ENCODE data around the gene KCNQ2.

Gene KCNQ2

DNA sequence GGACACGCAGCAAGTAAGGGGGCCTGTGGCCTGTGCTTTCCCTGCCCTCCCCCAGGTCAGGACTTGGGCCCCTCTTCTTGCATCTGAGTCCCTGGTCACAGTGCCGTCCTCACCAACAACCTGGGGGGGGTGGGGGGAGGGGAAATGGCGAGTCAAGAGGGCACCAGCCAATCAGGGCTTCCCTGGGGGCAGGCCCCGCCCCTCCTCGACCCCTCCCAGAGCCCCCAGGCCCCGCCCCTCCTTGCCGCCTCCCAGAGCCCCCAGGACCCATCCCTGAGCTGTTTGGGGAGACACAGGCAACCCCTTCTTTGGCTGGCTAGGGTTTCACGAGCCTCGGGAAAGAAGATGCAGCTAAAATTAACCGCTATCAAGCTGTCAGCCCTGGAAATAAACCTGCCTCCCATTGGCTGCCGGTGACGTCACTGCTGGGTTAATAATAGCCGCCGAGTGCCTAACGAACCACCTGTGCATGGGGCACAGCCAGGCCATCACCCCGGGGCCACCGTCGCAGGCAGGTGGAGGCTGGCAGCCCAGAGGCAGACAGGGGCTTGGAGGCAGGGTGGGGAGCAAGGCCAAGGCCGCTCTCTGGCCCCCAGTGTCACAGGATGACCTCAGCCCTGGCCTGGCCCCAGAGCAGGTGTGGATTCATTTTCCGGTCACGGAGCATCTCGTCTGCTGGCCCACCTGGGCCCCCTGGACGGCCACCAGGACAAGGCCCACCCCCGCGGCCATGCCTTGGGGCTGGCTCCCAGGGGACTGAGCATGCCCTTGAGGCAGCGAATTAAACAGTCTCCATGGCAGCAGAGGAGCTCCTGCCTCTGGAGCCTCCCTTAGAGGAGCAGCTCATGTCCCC is 29.6 kb upstream of the KCNQ2 start:
- DNase-seq: peak in 1 of 2 experiments; percentile 86

DNA sequence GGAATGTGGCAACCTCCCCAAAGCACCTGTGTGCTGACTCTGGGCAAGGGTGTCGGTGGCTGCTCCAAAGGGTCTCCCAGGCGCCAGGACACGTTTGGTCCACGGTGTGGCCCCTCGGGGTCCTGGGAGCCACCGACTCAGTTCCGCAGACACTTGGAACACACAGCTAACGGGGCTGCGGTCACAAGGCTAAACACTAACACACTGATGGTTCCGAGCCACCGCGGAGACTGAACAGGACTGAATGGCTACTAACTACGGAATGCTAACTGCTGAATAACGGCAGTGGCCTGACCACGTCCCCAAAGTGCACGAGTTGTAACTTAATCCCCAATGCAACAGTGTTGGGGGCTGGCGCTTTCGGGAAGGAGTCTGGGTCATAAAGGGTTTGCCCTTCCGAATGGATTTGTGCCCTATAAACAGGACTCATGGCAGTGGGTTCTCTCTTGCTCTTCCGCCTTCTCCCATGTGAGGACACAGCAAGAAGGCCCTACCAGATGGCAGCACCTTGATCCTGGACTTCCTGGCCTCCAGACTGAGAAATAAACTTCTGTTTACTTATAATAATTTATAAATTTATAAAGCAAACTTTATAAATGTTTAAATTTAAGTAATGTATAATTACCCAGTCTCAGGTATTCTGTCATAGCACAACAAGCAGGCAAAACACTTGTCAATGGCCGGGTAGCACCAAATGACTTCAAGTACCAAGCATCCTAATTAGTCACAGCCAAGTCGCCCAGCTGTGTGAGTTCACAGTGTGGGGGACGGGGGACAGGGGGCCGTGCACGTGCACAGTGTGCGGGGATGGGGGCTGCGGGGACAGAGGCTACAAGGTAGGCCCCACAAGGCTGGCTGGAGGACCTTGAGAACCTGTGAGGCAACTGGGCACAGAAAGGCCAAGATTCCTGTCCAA is 28.7 kb upstream of the KCNQ2 start:
- no peak for DNase-seq

DNA sequence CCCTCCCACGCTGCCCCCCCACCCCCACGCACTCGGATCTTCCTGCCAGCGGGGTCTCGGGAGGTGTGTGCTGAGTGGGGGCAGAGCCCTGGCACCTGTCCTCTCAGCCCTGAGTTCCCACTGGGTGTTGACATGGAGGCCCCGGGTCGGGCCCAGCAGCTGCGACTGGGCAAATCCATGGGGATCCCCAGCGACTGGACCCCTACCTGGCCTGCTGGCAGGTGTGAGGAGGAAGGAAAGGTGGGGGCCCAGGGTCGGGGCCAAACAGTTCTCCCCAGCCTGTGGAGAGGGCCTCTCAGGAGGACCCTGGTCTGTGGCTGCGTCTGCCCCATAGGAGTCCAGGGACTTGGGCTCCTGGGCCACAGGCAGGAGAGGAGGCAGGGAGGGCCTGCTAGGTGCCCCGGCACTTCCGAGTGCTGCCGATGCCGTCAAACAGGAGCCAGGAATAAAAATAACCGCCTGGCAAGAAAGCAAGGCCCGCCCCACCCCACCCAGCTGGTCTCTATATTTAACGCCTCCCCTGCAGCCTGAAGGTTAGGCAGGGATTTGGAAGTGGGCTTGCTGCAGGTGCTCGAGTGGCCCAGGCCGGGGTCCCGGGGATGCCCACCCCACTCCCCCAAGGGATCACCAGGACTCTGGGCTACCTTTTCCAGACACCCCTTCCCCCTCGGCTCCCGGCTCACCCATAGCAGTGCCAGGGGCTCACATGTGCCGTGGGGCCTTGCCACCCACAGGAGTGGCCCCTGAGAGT is 27.9 kb upstream of the KCNQ2 start:
- DNase-seq: no peak

DNA sequence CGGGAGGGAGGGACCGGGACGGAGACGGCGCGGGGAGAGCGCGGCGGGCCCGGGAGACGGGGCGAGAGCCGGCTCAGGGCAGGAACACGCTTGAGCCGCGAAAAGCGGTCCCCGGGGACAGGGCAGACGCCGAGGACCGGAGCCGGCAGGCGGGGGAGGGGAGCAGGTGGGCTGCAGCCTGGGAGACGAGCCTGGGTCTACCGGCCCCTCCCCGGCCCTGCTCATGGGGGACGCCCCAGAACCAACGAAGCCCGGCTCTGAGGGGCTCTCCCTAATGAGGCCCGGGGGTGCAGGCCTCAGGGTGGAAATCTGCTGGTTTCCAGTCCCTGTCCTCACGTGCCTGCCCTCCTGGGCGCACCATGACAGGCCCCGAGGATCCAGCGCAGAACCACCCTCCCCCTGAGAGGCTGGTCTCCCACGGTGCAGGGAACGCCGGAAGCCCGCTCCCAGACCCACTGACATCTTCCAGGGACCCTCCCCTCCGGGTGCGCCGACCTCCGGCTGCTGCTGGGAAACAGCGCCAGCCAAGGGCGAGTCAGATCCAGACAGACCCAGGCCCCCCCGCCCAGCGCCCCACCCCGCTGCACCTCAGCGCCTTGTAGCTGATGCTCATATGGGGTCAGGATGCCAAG is 27.0 kb upstream of the KCNQ2 start:
- peak in 1 of 2 experiments; percentile 85 for DNase-seq

DNA sequence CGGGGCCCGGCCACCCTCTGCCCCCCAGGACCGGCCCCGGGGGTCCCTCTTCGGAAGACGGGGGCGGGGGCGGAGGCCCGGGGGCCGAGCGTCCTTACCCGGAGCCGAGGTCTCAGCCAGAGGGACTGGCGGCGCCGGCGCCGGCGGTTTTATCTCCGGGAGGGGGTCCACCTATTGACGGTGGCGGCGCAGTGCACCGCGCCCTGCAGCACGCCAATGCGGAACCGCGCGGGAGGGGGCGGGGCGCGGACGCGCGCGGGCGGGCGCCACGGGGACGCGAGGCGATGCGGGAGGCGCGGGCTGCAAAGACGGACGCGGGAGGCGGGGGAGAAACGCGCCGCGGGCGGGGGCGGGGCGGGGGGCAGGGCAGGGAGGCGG is 26.5 kb upstream of the KCNQ2 start, which contains the start of gene EEF1A2:
EEF1A2 (minus strand) TSS at position 124 of the 378 bp plus-strand sequence. CDS start 1,320 bp downstream, outside the sequence.
- DNase-seq: peak in 1 of 2 experiments; percentile 85

DNA sequence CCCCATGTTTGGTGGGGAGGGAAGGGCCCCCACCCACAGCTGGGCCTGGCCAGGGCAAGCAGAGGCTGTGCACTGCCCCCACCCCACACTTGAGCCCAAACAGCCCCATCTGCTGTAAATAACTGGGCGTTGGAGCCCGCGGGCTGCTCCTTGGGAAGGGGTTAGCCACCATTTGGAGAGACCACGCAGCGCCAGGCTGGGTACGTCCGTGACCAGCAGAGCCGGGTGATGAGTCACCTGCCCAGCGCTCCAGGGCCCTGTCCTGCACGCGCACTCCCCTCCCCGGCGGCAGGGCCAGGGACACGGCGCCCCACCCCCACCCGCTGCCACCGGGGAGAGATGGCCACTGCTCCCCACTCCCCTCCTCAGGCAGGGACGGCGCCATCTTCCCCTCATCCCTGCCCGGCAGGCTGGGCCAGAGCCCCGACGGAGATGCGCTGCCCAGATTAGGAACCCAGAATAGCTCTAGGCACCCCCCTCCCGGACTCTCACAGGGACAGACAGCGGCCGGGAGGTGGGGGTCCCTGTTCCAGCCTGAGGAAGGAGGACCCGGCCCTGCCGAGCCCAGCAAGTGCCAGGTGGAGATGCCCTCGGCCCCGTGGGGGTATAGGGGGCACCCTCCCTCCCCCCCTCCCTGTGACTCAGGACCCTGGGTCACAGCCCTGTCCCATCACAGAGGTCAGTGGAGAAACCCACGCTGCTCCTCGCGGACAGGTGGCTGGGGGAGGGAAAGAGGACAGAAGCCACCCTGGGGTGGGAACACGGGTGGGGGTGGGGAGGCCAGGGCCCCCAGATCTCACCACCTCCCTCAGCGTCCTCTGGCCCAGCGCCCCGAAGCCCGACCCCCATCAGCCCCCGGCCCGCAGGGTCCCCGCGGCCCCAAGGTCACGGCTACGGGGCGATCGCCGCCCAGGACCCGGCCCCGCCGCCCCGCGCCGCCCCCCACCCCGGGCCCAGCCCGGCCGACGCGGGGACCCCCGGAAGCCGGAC is 25.8 kb upstream of the KCNQ2 start:
- peak in 1 of 2 experiments; percentile 64 for DNase-seq

DNA sequence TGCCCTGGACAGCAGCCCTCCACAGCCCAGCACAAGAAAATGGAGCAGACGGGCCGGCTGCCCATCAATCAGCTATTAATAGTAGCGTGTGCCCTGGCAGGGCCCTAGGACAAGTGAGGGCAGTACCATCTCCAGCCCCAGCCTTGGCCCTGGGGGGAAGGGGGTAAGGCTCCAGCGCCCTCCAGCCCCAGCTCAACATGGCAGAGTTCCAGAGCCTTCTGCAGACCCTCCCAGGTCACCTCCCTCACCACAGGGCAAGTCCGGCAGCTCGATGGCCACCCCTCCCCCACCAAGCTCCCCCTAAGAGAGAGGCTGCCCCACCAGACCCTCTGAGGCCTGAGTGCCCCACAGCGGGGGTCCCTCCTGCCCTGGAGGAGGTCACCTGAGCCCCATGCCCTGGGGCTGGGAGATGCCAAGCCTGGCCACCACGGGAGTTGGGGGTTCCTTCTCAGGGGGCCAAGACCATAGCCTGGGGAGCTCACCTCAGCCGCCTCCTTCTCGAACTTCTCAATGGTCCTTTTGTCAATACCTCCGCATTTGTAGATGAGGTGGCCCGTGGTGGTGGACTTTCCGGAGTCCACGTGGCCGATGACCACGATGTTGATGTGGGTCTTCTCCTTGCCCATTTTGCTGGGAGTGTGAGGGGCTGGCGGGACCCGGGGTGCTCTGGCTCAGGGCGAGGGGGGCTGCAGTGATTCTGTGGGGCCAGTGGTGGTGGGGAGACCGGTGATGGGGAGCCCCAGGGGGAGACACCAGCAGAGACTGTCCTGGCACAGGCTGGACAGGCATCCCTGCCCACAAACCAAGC is 24.9 kb upstream of the KCNQ2 start:
- DNase-seq: no peak

DNA sequence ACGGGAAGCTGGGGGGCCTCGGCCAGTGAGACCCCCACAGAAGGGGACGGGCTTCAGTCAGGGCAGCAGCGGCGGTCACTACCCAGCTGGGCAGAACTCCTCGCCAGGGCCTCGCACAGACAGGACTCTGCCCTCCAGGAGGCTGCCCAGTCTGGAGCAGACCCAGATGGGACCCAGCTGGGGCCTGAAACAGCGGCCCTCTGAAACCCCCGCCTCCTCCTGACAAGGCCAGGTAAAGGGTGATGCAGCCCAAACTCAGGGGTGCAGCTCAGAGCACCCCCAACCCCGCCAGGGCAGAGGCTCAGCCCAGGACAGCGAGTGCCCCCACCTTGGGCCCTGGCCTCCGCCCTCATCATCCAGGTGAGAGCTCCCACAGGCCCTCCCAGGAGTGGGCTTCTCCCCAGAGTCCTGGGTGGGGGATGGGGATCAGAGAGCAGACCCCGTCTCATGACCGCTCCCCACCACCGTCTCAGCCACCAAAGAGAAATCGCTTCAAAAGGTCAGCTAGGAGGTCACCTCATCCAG is 24.2 kb upstream of the KCNQ2 start:
- DNase-seq: no peak

DNA sequence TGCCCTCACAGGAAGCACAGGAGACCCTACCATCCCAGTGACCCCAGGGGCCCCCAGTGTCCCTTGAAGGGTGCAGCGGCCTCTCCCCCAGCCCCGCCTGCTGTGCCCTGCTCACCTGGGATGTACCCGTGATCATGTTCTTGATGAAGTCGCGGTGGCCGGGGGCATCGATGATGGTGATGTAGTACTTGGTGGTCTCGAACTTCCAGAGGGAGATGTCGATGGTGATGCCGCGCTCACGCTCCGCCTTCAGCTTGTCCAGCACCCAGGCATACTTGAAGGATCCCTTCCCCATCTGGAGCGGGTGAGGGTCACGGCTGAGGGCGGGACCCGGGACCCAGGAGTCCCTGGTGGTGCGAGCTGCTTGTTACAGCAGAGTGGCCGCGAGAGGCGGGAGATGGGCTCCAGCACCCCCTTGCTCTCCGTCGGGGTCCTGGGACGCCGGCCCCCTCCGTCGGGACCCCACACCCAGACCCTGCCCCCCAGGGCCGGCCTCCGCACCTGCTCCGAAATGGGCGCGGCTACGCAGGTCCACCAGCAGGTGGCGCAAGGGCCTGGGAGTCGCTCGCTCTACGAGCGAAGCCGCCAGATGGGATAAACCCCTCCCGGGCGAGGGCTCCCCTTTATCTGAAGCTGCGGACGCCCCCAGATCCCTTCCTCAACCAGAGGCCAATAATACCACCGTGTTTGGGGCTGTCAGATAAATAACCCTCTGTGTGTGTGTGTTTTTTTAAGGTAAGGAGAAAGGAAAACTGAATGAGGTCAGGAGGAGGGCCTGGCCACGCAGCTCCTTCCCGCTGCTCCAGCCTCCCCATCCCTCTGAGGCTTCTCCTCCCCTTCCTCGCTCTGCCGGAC is 23.5 kb upstream of the KCNQ2 start:
- peak in 1 of 2 experiments; percentile 78 for DNase-seq

DNA sequence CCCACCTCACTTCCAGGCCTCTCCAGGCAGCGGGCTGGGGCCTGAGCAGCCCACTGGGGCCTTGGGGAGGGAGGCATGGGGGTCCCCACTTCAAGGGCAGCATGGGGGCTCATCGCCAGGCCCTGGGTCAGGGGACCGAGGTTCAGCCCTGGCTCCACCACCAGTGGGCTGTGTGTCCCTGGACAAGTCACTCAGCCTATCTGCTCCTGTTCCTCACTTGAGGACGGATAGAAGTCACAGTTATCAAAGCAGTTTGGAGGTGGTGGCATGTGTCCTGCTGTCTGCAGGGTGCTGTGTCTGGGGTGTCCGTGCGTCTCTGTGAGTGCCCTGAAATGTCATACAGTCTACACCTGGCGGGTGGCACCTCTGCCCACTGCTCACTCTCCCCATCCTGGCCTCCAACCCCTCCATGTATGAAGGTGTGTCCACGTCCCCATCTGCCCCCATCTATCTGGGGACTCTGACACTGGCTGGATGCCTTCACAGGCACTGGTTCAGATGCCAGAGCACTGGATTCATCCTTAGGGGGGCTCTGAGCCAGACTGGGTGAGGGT is 22.8 kb upstream of the KCNQ2 start:
- DNase-seq: no peak

DNA sequence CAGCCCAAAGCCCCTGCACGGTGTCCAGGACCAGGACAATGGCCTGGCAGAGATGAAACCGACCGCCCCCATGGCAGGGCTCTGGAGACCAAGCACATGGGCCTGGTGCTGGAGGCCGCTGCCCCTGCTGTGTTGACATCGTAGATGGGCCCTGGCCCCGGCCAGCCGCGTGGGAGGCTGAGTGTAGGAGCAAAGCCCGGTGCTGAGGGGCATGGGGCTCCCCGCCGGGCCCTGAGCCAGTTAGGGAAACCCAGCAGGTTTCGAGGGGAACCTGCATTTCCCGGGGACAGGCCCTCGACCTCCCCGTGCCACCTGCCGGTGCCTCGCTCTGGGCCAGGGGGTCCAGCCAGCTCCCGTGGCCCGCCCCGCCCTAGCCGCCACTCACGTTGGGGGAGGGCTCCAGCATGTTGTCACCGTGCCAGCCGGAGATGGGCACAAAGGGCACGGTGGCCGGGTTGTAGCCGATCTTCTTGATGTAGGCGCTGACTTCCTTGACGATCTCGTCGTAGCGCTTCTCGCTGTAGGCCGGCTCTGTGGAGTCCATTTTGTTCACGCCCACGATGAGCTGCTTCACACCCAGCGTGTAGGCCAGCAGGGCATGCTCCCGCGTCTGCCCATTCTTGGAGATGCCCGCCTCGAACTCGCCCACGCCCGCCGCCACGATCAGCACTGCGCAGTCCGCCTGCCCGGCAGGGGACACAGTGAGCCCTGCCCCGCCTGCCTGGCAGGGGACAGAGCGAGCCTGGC is 22.1 kb upstream of the KCNQ2 start:
- no peak for DNase-seq

DNA sequence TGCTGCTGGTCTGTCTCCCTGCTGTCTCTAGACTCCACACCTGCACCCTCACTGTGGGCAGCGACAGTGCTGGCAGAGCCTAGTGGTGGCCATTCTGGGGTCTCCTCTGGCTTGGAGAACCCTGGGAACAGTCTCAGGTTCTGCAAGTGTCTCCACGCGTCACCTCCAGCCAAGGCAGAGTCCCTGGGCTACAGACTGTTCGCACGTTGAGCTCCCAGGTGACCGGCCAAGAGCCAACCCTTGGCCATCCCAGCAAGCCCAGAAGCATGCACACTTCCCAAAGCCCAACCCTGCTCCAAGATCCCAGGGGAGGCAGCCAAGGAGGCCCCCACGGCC is 21.6 kb upstream of the KCNQ2 start:
- DNase-seq: no peak

DNA sequence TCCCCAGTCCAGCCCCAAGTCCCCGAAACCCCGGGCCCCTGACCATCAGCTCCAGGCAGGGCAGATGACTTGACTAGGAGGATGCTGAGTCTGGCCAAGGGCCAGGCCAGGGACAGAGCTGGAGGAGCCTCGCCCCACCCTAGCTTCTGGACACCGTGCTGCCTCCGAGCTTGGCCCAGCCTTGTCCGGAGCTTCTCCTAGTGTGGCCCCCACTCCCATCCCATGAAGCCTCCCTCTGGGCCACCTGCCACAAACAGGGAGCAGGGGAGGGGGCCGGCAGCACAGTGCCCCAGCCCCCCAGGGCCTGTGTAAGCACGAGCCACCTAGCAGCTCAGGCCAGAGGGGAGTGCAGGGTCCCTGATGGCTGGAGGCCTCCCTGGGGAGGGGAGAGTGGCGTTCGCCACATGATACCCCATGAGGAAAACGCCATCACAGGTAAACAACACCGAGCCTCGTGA is 21.1 kb upstream of the KCNQ2 start:
- no peak for DNase-seq

DNA sequence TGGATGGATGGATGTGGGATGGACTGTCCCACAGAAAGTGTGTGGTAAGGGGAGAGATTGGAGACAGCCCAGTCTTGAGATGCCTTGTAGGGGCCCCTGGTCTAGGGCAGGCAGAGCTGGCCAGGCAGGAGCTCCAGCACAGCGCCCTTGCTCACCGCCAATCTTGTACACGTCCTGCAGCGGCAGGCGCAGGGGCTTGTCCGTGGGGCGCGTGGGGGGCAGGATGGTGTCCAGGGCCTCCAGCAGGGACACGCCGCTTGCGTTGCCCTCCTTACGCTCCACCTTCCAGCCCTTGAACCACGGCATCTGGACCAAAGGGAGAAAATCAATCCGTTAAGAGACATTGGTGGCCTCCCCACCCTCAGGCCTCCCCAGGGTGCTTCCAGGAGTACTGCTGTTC is 20.5 kb upstream of the KCNQ2 start:
- no peak for DNase-seq

DNA sequence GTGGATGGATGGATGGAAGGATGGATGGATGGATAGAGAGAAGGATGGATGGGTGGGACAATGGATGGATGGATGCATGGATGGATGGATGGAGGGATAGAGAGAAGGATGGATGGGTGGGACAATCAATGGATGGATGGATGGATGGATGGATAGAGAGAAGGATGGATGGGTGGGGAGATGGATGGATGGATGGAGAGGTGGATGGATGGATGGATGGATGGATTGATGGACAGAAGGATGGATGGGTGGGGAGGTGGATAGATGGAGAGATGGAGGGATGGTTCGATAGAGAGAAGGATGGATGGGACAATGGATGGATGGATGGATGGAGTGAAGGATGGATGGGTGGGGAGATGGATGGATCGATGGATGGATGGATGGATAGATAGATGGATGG is 20.1 kb upstream of the KCNQ2 start:
- DNase-seq: no peak

DNA sequence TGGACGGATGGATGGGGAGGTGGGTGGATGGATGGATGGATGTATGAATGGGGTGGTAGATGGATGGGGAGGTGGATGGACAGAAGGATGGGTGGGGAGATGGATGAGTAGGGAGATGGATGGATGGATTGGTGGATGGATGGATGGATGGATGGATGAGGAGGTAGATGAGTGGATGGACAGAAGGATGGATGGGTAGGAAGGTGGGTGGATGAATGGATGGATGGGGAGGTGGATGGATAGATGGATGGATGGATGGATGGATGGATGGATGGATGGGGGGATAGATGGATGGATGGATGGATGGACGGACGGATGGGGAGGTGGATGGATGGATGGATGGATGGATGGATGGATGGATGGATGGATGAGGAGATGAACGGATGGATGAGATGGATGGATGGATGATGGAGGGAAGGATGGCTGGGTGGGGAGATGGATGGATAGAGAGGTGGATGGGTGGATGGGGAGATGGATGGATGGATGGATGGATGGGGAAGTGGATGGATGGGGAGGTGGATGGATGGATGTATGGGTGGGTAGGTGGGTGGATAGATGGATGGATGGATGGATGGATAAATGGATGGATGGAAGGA is 19.3 kb upstream of the KCNQ2 start:
- DNase-seq: no peak

DNA sequence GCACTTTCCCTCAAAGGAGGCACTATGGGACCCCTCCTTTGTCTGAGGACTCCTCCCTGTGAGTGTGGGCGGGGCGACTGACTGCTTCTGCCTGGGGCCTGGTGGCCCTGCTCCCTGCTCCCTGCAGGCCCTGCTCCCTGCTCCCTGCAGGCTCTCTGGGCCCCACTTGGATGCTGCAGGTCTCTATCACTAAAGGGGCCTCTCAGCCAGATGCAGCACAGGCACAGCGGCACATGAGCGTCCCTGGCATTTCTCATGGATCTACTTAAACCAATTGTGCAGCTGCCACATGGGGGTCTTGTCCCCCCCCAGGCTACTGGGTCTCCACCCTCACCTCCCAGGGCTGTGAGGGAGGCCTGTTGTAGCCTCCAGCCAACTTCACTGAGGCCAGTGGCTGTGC is 18.6 kb upstream of the KCNQ2 start:
- no peak for DNase-seq

DNA sequence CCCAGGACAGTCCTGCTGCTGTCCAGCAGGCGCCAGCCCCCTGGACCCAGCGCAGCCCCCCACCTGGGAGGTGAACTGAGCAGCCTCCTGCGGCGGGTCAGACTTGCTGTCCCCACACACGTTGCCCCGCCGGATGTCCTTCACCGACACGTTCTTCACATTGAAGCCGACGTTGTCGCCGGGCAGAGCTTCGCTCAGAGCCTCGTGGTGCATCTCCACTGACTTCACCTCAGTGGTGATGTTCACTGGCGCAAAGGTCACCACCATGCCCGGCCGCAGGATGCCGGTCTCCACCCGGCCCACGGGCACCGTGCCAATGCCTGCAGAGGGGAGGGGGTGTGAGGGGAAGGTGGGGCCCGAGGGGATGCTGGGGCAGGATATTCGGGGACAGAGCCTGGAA is 18.0 kb upstream of the KCNQ2 start:
- no peak for DNase-seq

All from NCI-H526 (cell line).